ENCODE measurements around the gene PPP6R1. TPM values are rescaled to one million over a fixed set of nuclear protein-coding genes. Genes with fewer than 3 reads are reported as not detected.

The PPP6R1 gene
- total RNA-seq, result 10 to 100 TPM; 49.0 to 56.2 (median 51.3) TPM

- Histone ChIP-seq H3K4me3 (peak within 1 kb of the TSS; percentile 96), H3K9me3 (no peaks in the 10 kb centered on the region), H3K27me3 (no peaks in the 10 kb centered on the region), H3K27ac (peak within 1 kb of the TSS; percentile 88), H3K4me1 (peaks cover 50% of the 10 kb centered on the region), H3K36me3 (peaks cover 3% of the 10 kb centered on the region)
- peak; percentile 98 for DNase-seq (ENCODE audit: low spot score in 2 of 2)
- TF ChIP-seq CTCF (IDR thresholded peaks at IDR 0.05), result no peak
- TF ChIP-seq POLR2AphosphoS5 (IDR thresholded peaks at IDR 0.05), result peak in 2 of 3 donors; percentile 88 to 91
- TF ChIP-seq POLR2A (IDR thresholded peaks at IDR 0.05), result peak; percentile 9 to 73
- TF ChIP-seq EP300 (IDR thresholded peaks at IDR 0.05), result no peak
- under 1% methylated on average over 39 of the region's 76 CpGs for WGBS
Observed at GRCh38 chr19:55258828-55259539, at the start of gene PPP6R1. PPP6R1 (minus strand) TSS chr19:55259017; CDS start chr19:55247103, 11,914 bp downstream.

- 86% methylated on average over 7 of the region's 11 CpGs for WGBS
- no peaks in the 10 kb centered on the region for H3K9me3 ChIP-seq
- no peaks in the 10 kb centered on the region for H3K36me3 ChIP-seq
- no peak overlapping the region for H3K4me3 ChIP-seq
- no peaks in the 10 kb centered on the region for H3K27me3 ChIP-seq
- DNase-seq (ENCODE audit: low spot score in 2 of 2), result no peak
- TF ChIP-seq EP300 (IDR thresholded peaks at IDR 0.05), result no peak
- TF ChIP-seq POLR2A (IDR thresholded peaks at IDR 0.05), result no peak
- no peak for TF ChIP-seq CTCF (IDR thresholded peaks at IDR 0.05)
- no peak for TF ChIP-seq POLR2AphosphoS5 (IDR thresholded peaks at IDR 0.05)
- no peak overlapping the region for H3K27ac ChIP-seq
- H3K4me1 ChIP-seq, result no peaks in the 10 kb centered on the region
Observed at GRCh38 chr19:55308281-55308680, 49.5 kb upstream of the PPP6R1 start.

GRCh38 chr19:55306712-55307111 lies 47.9 kb upstream of the PPP6R1 start:
- TF ChIP-seq POLR2AphosphoS5 (IDR thresholded peaks at IDR 0.05), result no peak
- no peak for TF ChIP-seq CTCF (IDR thresholded peaks at IDR 0.05)
- no peak for TF ChIP-seq EP300 (IDR thresholded peaks at IDR 0.05)
- TF ChIP-seq POLR2A (IDR thresholded peaks at IDR 0.05), result no peak
- no peak for DNase-seq (ENCODE audit: low spot score in 2 of 2)
- H3K27ac ChIP-seq, result no peak overlapping the region
- WGBS, result 85% methylated on average over 3 of the region's 3 CpGs
- H3K4me1 ChIP-seq, result peaks cover 6% of the 10 kb centered on the region
- no peak overlapping the region for H3K4me3 ChIP-seq
- H3K9me3 ChIP-seq, result no peaks in the 10 kb centered on the region
- no peaks in the 10 kb centered on the region for H3K27me3 ChIP-seq
- no peaks in the 10 kb centered on the region for H3K36me3 ChIP-seq

GRCh38 chr19:55305983-55306562 lies 47.3 kb upstream of the PPP6R1 start:
- WGBS, result 92% methylated on average over 17 of the region's 17 CpGs
- no peak for TF ChIP-seq CTCF (IDR thresholded peaks at IDR 0.05)
- TF ChIP-seq POLR2AphosphoS5 (IDR thresholded peaks at IDR 0.05), result no peak
- TF ChIP-seq POLR2A (IDR thresholded peaks at IDR 0.05), result no peak
- no peak for TF ChIP-seq EP300 (IDR thresholded peaks at IDR 0.05)

GRCh38 chr19:55305491-55305890 lies 46.7 kb upstream of the PPP6R1 start:
- no peaks in the 10 kb centered on the region for H3K36me3 ChIP-seq
- H3K27me3 ChIP-seq, result no peaks in the 10 kb centered on the region
- peaks cover 12% of the 10 kb centered on the region for H3K4me1 ChIP-seq
- no peak for DNase-seq (ENCODE audit: low spot score in 2 of 2)
- H3K9me3 ChIP-seq, result no peaks in the 10 kb centered on the region
- TF ChIP-seq POLR2AphosphoS5 (IDR thresholded peaks at IDR 0.05), result no peak
- no peak for TF ChIP-seq POLR2A (IDR thresholded peaks at IDR 0.05)
- TF ChIP-seq CTCF (IDR thresholded peaks at IDR 0.05), result no peak
- WGBS, result 80% methylated on average over 9 of the region's 9 CpGs
- H3K4me3 ChIP-seq, result no peak overlapping the region
- H3K27ac ChIP-seq, result no peak overlapping the region

More at GRCh38 chr19:55305983-55306562, 47.3 kb upstream of the PPP6R1 start:
- H3K27ac ChIP-seq, result no peak overlapping the region
- peaks cover 12% of the 10 kb centered on the region for H3K4me1 ChIP-seq
- DNase-seq (ENCODE audit: low spot score in 2 of 2), result no peak
- no peaks in the 10 kb centered on the region for H3K9me3 ChIP-seq
- no peak overlapping the region for H3K4me3 ChIP-seq
- H3K36me3 ChIP-seq, result no peaks in the 10 kb centered on the region
- no peaks in the 10 kb centered on the region for H3K27me3 ChIP-seq
